DMS114 treated with DMSO at 0.1 percent for 48 hours (cell line): Measurements from ENCODE around the gene FA2H.

Experiments
- DNase-seq: peaks from one replicate; lab custom pipeline; 2025; ENCODE audit not compliant: unreplicated experiment; lab: John Stamatoyannopoulos, UW

The FA2H gene

DNA sequence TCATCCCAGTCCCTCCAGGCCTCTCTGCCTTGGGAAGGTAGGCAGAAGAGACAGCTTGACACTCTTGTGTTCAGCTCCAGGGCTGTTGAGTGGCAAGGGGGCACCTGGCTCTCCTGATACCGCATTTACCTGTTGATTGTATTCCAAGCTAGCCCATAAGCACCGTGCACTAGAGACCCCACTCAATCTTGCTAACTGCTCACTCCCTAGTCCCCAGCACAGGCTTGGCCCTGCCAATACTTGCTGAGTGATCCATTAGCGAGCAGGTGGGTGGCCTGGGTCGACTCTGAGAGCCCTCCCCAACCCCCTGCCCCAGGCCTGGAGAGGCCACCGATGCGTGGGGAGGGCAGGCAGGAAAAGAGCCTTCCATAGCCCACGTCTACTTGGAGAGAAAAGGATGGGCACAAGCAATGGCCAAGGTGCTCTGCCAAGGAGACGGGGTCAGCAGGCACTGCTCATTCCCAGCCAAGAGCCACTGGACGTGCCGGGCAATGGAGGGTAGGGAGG lies 29.5 kb downstream of the FA2H start:
- no peak for DNase-seq

DNA sequence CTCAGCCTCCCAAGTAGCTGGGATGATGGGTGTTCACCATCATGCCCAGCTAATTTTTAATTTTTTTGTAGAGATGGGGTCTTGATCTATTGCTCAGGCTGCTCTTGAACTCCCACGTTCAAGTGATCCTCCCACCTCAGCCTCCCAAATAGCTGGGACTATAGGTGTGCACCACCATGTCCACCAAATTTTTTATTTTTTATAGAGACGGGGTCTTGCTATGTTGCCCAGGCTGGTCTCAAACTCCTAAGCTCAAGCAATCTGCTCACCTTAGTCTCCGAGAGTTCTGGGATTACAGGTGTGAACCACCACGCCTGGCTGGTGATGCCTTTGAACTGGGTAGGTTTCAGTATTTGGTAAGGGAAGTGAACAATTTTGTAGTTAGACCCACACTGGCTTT lies 30.1 kb downstream of the FA2H start:
- DNase-seq = no peak

DNA sequence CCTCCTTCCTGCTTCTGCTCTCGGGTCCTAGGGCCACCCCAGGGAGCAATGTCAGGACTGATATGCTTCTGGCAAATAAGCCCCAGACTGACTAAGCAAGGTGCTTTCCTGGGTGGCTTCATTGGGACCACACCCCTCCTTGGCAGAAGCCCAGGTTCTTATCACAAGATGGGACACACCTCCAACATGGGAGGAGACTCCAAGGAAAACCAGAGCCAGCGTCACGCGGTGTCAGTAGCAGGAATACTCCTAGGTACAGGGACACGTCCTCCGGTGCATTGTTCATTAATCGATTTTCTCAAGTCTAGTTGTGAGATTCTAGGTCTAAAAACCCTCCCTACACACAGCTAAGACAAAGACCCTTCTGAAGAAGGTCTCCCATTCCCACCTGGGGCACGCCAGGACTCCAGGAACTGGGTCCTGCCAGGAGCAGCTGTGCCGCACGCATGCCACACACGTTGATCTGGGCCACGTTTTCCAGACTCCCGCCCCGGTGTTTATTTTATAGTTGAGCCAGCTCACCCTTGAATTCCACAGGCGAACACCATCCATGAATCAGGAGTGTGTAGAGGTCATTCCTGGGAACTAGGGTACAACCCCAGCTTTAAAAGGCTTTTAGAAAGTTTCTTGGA lies 30.8 kb downstream of the FA2H start:
- no peak for DNase-seq

DNA sequence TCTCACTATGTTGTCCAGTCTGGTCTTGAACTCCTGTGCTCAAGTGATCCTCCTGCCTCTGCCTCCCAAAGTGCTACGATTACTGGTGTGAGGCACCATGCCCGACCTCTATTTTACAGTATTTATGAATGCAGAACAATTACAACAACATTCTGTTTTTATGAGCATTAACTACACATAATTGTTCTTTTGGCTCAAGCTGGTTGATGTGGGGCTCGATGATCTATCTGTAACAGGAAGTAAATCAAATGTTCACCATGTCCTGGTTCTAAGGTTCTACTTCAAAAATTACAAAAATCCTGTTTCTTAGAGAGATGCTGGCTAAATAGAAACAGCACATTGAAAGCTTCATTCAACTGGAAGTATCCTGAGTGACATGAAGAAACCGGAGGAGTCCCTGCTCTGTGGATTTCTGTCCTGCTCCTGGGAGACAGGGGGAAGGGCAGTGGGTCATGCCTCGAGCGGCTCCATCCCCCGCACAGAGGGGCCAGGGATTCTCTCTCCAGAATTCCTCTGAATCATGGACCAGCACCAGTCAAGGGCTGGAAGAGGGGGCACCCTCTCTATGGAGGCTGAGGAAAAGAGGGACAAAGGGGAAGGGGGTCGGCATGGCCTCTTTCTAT lies 31.5 kb downstream of the FA2H start:
- DNase-seq = no peak

DNA sequence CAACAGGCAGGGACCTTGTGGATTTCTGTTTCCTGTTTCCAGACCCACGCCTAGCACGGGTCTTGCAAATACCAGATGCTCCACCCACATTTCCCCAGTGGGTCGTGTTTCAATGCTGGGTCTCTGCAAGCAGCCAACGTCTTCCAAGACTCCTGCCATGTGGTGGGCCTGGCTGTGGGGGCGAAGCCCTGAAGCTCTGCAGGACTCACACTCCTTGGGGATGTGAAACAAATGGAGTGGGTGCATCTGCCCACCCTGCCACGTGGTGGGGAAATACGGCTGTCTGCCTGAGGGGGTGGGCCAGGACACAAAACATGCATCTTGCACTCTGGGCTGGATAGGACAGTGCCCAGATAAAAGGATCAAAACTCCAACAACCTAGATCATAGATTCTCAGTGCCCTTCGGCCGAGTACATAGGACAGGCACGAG lies 32.6 kb downstream of the FA2H start:
- no peak for DNase-seq

DNA sequence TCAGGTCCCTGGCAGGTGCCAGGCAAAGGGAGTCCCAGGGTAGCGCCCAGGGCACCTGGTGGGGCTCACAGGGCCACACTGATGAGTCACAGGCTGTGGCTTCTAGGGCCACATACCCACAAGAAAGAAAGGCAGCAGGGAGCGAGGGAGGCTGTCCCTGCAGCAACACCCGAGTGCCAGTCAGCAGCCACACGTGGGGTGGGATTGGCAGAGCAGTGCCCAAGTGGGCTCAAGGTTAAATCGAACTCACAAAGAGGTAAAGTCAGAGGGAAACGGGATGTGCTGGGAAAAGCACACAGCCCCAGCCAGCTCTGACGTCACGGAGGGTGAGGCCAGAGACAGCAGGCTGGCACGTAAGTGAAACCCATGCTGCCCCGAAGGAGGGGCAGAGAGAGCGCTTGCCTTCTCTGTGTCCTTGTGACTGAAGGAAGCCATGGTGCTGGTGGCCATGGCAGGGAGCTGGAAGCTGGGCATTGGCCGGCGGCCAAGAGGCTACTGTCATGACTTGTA lies 33.8 kb downstream of the FA2H start:
- DNase-seq = no peak

DNA sequence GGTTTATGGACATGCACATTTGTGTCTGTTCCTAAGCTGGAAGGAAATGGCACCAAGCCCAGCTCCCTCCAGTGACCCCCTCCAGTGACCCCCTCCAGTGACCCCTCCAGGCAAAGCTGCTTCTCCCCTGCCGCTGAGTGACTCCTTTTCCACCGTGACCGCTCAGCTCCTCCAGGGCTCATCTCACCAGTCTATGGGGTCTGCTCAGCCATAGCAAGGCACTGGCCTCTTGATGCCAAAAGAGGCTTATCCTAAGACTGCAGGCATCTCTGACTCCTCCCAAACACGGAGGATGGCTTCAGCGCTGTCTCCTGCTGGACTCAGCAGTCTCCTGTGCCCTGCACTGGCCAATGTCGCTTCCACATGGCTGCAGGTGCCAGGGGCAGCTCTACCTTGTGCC lies 35.3 kb downstream of the FA2H start:
- no peak for DNase-seq

DNA sequence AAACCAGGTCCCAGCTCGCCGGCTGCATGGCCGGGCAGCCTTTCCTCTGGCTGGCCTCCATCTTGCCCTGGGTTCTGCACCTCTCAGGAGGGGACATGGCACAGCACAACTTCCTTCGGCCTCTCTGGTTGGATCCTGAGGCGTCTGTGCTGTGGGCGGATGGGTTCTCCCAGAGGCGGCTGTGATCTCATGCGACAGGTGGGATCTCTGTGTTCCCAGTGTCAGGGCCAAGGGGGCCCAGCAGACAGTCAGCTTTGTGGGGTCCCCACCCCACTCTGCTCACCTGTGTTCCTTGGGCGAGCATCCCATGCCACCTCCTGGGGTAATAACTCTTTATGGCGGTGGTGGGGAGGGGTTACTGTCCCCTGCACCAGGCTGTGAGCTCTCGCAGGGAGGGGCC lies 35.8 kb downstream of the FA2H start:
- DNase-seq = no peak

DNA sequence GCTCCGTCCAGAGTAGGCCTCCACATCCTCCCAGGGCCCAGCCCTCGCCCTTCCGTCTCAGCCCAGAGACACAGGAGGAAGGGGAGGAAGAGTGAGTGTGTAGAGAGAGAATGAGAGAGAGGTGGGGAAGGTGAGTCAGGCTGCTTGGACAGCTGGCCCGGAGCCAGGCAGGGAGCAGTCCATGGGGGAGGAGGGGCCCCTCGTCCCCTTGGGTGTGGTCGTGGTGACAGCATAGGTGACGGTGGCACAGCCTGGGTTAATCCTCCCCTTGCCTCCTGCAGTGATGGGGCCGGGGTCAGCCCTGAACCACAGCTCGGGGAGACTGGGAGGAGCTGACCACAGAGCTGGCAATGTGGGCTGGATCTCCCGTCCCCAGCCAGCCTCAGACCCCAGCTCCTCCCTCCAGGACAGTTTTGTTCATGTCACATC lies 36.5 kb downstream of the FA2H start:
- no peak for DNase-seq

DNA sequence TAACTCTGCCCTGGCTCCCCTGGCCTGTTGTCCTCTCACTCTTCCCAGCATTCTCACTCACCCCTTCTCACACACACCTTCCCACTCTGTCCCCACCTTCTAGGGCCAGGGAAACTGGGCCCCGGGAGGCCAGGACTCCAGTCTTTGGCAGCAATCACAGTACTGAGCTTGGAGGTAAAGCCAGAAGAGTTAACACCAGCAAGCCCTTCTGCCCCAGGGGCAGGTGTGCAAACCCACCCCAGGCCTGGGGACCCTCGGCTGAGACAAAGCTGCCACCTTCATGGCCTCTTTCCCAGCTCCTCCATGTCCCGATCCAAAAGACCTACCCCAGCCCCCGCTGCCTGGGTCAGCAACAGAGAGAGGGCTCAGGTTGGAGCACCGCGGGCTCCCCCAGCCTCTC lies 37.1 kb downstream of the FA2H start:
- DNase-seq = no peak

DNA sequence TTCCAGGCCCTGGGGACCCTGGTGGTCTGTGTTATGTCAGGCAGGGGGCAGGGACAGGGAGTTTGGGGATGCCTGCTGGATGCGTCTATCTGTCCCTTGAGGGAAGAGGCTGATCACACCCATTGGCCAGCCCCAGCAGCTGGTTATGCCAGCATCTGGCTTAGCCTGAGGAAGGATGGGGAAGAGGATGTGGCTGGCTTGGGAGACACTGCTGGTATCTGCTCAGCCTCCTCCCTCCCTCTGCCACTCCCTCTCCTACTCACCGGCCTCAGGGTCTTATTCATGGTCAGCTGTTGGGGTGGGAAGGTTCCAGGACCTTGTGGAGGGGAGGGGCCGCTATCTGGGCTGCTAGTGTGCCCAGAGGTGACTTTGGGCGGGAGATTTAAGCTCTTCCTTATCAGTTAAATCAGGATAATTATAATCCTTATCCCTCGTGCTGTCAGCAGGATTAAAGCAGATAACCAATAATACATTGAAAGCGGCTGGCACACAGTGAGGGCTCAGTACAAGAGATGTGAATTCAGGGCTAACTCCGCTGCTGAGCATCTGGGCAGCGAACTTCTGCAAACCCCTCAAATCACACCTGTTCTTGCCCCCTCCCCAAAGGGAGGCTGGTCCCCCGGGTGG lies 38.0 kb downstream of the FA2H start:
- no peak for DNase-seq

DNA sequence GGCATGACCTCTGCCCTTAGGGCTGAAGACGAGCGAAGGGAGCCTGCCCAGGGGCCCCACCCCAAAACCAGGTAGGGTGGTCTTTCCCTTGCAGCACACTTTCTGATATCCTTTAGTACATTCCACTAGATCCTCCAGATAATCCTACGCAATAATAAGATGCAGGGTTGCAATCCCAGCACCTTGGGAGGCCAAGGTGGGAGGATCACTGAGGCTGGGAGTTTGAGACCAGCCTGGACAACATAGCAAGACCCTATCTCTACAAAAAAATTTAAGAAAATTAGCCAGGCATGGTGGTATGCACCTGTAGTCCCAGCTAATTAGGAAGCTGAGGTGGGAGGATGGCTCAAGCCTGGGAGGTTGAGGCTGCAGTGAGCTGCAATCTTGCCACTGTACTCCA lies 39.1 kb downstream of the FA2H start:
- DNase-seq = no peak

DNA sequence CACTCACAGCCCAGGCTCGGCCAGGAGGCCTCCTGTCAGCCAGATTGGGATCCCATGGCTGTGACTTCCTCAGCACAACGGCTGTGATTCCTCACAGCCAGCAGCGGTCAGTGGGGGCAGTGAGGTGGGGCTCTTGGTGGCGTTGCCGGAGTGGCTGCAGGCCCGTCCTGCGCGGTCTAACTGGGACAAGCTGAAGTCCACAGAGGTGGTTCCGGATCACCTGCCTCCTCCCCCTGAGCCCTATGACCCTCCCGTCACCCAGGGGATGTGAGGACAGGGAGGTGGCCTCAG lies 39.5 kb downstream of the FA2H start:
- DNase-seq = no peak

DNA sequence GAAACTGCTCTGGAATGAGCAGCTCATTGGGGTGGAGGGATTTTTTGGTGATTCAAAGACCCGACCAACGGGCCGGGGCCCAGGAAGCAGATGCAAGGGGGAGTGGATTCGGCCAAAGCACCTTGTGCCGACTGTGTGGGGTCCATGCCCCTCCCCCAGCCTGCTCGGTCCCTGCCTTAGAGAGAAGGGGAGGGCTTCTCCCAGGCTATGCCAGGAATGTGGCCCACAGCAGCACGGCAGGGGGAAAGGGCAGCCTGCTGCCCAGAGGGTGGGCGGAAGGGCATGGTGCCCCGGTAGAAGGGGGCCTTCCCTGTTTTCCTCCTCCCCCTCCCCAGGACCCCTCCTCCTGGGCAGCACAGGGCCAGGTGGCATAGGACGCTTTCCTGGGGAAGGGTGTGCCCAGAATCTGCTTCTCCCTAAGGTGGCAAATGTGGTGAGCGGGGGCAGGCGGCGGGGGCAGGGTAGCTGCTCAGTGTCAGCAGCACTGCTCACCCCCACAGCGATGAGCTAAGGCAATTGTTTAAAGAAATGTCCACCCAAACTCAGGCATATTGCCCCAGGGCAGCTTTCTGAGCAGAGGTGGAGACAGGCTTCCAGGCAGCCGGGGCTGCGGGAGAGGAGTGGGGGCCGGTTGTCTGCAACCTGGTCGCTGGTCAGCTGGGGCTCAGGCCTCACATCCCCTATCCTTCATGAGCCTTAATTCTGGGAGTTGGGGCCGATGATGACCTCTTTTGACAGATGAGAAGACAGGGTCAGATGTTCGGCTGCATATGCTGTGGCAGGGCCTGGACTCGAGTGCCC lies 40.1 kb downstream of the FA2H start:
- no peak for DNase-seq

DNA sequence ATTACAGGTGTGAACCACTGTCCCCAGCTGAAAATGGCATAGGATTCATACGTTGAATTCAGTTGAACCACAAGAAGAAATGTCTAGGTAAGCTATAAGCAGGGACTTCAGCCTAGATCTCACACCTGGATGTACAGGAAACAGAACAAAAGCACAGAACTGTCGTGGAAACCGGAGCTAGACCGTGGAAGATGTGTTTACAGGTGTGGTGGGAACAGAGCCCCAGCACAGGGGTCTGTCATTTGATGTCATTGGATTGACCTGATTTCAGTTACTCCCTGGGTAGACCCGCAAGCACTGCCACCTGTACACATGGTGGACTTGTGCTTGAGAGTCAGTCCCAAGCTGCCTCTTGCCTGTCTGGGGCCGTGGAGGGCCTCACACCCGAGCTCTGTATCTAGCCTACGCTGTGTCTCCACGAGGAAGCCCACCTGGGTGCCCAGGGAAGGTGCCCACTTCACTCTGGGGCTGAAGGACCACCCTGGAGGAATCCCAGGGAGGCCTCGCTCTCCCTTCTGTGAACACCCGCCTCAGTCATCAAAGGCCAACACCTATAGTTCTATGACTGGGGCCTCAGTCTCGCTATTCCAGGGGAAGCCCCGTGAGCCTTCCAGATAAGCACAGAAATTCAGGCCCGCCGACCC lies 41.8 kb downstream of the FA2H start:
- DNase-seq = no peak

DNA sequence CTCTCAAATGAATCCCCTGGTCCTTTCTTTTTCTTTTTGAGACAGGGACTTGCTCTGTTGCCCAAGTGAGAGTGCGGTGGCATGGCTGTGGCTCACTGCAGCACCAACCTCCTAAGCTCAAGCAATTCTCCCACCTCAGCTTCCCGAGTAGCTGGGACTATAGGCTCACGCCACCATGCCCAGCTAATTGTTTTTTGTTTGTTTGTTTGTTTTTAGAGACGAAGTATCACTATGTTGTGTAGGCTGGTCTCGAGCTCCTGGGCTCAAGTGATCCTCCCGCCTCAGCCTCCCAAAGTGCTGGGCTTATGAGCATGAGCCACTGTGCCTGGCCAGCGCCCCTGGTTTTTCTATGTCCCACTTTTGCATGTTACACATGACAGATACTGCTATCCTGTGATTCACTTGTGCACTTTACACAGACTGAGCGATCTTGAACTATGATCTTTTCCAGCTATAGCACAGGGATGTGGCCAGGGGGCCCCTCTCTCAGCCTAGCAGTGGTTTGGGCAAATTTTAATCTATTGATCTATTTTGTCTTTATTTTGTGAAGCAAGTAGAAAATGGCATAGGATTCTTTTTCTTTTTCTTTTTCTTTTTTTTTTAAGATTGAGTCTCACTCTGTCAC lies 42.7 kb downstream of the FA2H start:
- DNase-seq = no peak

DNA sequence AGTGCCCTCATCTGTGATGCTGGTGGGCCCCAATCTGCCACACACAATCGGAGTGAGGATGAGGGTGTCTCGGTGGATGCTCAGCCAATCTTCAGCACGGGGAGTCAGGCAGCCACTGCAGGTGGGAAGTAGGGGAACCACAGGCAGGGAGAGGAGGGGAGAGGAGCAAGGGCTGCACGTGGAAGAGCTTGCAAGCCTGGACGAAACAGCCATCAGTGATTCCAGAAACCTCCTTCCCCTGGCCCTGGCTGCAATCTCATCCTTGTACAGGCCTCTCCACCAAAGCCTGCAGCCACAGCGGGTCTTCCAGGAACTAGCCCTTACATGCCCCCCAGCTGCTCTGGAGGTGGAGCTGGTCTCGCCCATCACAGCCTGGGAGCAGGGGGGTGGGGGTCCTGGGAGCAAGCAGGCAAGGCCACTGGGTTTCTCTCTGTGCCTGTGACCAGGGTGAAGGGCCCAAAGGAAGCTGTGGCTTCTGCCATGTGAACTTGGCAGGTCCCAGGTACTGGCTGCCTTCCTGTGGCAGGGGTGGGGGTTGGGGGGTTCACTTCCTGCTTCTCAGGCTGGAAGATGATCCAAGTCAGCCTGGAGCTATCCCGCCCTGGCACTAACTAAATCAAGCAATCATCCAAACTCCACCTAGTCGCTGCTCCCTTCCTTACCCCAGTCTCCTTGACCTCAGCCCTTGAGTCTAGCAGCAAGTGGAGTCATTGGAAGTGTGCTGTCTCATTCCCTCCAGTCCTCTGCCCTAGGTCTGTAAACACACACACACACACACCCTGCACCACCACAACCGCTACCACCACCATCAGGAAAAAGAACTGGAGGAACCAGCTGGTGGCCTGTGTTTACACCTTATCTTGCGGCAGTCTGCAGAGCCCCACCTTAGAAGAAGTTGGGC lies 44.6 kb downstream of the FA2H start:
- DNase-seq = no peak

DNA sequence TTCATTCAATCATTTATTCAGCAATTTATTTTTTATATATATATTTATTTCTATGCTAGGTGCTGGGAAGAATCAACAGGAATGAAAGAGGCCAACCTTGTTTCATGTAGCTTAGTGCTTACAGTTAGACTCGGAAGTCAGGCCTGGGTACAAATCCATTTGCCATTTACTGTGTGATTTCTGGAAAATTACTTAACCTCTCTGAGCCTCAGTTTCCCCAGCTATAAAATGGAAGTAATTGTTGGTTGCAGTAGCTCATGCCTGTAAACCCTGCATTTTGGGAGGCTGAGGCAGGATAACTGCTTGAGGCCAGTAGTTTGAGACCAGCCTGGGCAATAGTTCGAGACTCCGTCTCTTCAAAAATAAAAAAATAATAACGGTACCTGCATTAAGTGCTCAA lies 46.7 kb downstream of the FA2H start:
- no peak for DNase-seq

DNA sequence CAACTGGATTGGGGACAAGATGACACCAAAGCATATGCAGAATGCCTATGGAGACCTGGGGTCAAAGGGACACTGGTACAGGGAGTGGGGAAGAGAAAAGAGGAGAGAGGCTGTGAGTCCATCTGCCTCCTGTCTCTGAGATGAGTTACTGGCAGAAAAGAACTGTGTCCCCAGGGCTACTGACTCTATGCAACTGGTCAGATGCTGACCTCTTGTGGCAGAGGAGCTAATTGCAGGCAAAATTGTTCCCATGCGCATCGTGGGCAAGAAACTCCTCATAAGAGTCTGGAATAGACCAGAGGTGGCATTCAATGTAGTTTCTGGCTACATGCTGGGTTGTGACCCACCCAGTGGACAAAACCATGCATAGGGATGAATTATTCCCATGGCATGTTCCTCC lies 47.9 kb downstream of the FA2H start:
- no peak for DNase-seq
